HT-29 (cell line): Measurements from ENCODE around the gene ELMO1. TPM values are rescaled to one million over a fixed set of nuclear protein-coding genes. Genes with fewer than 3 reads are reported as not detected.
A peak's percentile ranks its signal among the peaks of the same experiment; 100 is the strongest.
"Not testable (repeated sequence)": the region's sequence is repeated elsewhere in the genome, so short reads cannot be mapped to it uniquely, and the experiment has no call there.

ENCODE experiments used
- DNase-seq: peaks from one replicate; pipeline ENCODE4 v3.0.0-alpha.2; 2015; ENCODE audit warnings: low spot score
- total RNA-seq: library from RNA; depleted of rRNA; stranded (reverse); fragments of >200 nt; shearing (Covaris generic); gene quantifications from 2 replicates; pipeline ENCODE4 v1.2.3, GENCODE V29; 2014

The ELMO1 gene
- total RNA-seq, 1 experiment from 2014 or later: 0.41 TPM

DNA sequence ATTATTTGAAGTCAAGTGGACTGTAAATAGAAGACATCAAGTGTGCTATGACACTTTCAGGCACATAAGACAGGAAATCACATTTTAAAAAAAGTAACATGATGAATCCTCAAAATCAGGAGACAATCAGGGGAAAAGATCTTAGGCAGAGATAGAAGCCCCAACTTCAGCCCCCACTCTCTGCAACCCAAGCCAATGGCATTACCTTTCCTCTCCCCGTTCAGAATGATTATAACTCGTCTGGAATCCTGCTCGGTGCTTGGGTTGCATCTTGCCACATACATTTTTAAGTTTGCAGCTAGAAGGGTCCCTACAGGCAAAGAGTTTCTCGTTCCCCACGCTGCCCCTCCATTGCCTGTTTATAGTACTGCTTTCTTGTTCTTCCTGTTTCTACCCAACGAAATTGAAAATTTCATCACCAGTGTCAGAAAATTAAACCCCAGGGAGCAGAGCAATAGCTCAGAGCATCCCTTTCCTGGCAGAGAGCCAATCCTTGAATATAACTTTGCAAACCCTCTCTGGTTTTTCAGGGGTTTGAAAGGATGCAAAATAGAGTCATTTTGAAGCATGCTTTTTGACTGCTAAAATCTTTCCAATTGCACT lies 463.9 kb downstream of the ELMO1 start:
- DNase-seq: no peak

DNA sequence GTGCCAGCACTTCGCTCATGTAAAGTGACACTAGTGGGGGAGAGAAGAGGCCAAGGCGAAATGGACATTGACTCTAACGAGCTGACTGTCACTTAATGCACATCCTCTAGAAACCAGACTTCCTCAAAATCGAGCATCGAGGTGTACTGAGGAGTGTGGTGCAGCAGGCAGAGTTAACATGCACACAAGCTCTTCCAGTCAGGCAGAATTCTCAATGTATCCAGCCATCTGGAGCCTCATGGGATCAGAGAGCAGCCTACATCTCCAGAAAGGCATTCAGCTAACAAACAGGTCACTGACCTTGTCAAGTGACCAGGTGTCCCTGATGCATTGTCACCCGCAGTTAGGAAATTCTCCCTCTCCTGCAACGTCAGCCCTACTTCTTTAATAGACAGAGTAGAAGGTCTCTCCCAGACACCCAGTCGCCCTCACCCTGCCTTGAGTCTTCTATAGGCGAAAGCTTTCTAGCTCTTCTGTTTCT lies 464.6 kb downstream of the ELMO1 start:
- DNase-seq: no peak

- no peak for DNase-seq
These were observed 465.9 kb downstream of the ELMO1 start for GRCh38 chr7:36982766-36983165.

GRCh38 chr7:36979810-36980248 lies 468.8 kb downstream of the ELMO1 start:
- DNase-seq: no peak

DNA sequence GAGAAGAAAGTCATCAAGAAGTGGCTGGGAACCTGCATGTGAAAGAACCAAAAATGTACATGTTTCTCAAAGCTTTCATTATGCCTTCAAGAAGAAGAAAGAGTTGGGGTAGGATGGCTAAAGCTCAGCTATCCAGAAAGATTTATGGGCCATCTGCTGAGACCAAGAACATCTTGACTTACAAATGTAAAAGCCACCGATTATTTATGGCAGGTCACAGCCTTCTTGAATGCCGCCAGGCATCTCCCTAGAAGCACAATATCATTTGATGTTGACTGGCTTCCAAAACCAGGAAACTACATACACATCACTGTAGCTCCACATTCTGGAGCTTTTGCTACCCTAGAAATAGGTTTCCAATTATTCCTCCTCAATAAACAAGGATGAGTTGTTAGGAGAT lies 470.2 kb downstream of the ELMO1 start:
- DNase-seq: no peak

DNA sequence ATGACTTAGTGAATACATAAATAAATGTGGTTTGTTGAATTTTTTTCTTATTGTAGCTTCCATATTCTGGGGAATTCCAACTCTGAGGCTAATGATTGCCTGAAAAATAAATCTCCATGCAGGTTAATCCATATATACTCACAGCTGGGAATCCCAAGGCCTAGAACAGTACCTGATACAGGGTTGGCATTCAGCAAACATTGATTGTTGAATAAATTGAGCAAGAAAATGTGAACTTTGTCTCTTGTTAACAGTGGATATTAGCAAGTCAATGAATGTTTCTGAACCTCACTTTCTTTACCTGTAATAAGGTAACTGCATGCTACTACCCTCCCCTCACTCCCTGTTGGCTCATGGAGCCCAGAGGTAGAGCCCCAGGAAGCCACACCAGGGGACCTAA lies 470.8 kb downstream of the ELMO1 start:
- DNase-seq: no peak

- DNase-seq: not testable (repeated sequence)
These were observed 475.1 kb downstream of the ELMO1 start for GRCh38 chr7:36973534-36973933.

- no peak for DNase-seq
These were observed 476.5 kb downstream of the ELMO1 start for GRCh38 chr7:36972140-36972518.

- DNase-seq: peak; percentile 36
These were observed 477.0 kb downstream of the ELMO1 start for GRCh38 chr7:36971515-36972139.

DNA sequence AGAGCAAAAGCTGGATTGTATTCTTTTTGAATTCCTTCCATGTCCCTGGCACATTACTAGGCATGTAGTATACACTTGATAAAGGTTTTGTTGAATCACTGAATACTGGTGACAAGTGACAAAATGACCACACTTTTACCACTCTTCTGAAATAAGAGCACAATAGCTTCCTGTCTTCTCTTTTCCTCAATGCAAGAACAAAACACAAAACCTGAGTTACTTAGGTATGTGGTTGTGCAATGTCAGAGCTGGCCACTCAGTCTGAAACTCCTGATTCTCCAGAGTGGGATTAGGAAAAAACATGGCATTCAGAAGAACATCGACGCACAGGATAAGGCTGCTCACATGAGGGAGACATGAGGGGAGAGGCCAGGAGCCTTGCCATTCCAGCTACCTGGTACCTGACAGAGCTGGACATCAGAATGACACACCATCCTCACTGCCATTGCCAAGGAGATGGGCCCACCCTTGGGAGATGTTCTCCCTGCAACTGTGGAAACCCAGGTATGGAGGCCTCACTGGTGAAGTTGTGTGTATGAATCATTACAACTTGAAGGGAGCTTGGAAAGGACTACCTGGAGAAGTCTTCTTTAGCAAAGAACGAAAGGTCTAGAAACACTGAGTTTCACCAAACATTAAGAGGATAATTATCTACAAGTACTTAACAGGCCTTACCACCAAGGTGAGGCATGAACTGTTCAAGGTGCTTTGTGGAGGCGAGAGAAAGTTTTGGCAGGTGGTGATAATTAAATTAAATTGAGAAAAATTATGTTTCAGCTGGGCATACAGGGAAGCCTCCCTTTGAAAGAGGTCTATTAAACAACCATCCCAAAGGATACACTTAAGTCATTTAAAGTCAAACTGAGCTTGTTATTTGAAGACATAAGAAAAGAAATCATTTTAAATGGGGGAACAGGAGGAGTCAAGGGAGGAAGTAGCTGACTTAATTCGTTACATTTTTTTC lies 477.8 kb downstream of the ELMO1 start:
- no peak for DNase-seq

- no peak for DNase-seq
These were observed 479.3 kb downstream of the ELMO1 start for GRCh38 chr7:36969376-36969775.

DNA sequence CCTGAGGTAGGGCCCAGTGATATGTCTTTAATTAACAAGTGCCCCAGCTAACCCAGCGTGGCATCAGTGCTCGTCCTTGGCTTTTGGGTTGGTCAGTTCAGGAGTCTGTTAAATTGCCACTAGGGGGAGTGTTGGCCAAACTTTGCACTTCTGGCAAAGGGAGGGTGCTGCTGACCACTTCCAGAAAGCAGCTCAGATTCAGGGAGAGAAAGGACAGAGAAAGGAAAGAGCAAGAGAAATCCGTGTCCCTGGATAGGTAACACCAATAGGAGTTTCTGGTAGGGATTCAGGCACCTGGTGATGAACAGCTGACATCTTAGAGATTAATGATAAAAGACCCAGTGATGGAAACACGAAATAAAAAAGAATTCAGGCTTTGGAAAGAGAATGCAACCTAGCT lies 481.3 kb downstream of the ELMO1 start:
- peak; percentile 84 for DNase-seq

DNA sequence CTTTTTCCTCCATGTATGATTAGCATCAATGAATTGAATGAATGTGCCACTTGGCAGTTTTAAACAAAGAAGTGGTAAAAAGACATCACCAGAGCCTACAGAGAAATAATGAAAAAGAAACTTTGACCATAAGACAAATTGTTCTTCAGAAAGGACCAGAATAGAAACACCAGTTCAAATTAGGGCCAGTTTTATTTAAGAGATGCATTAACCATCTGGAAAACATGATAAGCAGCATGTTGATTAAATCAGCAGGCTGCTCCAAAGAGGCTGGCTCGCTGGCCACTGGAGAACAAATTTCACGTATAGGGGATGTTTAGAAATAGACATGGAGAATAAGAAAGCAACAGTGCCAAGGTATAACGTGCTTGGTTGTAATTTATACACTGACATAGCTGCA lies 482.0 kb downstream of the ELMO1 start:
- no peak for DNase-seq

GRCh38 chr7:36966039-36966438 lies 482.6 kb downstream of the ELMO1 start:
- DNase-seq: peak; percentile 11

GRCh38 chr7:36965625-36966024 lies 483.0 kb downstream of the ELMO1 start:
- DNase-seq: no peak

DNA sequence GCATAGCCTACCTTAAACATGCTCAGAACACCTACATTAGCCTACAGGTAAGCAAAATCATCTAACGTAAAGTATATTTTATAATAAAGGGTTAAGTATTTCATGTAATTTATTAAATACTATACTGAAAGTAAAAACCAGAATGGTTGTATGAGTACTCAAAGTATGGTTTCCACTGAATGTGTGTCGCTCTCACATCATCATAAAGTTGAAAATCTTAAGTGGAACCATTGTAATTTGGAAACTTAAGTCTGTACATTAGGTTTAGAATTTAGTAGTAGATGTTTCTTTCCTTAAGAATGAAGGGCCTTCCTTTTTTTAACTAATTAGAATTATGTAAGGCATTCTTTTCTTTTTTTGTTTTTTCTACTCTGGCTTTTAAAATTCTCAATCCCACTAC lies 484.4 kb downstream of the ELMO1 start:
- DNase-seq: no peak

- no peak for DNase-seq
These were observed 486.3 kb downstream of the ELMO1 start for GRCh38 chr7:36962367-36962766.

DNA sequence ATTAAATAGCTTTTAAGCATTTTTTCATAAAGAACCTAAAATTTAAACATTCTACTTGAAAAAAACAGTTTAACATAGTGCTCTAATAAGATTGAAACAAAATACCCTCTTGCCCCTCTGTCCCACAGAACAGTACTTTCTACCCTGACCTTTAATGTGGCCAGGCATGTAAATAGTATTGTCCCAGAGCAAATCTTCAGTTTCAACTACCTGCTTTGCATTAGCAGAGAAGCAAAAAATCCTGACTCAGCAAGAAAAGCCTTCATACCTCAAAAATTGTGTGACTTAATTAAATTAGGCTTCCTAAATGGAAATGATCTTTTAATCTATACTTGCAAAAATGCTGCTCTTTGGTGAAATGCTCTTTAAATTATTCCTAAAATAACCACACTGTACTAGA lies 487.0 kb downstream of the ELMO1 start:
- no peak for DNase-seq

DNA sequence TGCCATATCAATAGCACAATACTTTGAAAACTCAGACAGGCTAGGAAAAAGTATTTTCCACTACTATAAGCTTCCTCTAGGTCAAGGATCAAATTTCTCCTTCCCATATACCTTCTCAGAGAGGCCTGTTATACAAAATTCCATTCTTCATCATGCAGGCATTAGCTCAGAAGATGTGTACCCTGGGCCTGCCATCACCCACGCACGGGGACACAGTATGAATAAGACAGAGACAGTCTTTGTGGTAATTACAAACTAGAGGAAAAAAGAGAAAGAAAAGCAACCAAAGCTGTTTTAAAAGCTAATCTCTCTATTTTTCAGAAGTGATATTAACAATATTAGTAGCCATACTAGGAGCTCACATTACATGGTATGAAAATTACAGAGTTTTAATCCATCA lies 487.6 kb downstream of the ELMO1 start:
- DNase-seq: no peak

DNA sequence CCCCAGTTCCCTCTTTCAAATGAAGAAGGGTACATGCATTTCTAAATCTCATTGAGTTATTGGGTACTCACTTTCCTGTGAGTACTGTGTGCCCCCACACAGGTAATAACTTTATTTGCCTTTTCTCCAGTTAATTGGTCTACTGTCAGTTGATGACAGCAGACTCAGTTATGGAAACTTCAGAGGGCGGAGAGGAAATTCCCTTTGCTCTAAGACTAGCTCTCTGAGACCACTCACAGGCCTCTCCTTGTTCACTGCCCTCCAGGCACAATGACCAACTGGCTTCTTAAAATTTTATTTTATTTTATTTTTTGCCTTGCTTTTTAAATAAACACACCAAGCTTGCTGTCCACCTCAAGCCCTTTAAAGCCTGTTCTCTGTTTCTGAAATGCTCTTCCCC lies 488.6 kb downstream of the ELMO1 start:
- no peak for DNase-seq

GRCh38 chr7:36958111-36958733 lies 490.4 kb downstream of the ELMO1 start:
- no peak for DNase-seq

DNA sequence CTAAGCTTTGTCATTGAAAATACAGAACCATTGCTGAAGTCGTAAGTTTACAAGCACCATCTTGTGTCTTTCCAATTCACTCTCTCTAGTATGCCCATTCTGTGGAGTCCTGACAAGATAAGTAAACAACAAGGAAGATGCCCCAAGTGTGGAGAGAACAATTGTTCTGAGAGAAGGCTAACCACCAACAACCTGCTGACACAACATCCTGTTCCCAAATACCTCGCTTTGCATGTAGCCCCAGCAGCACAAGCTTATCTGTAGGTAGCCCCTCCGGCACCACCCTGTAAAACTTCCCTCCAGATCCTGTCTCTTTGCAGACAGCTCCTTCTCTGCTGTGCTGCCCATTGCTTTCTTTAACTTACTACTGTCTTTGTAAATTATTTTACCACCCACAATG lies 491.0 kb downstream of the ELMO1 start:
- DNase-seq: no peak
